HG02759 (cell line): ENCODE data around the gene CSNK2B.

Source experiments
- ATAC-seq: cut with Tn5 transposase; IDR thresholded peaks from one replicate; pipeline ENCODE4 v1.9.1; 2021; ENCODE audit warnings: mild to moderate bottlenecking, moderate library complexity; ENCODE audit not compliant: unreplicated experiment

CSNK2B gene

DNA sequence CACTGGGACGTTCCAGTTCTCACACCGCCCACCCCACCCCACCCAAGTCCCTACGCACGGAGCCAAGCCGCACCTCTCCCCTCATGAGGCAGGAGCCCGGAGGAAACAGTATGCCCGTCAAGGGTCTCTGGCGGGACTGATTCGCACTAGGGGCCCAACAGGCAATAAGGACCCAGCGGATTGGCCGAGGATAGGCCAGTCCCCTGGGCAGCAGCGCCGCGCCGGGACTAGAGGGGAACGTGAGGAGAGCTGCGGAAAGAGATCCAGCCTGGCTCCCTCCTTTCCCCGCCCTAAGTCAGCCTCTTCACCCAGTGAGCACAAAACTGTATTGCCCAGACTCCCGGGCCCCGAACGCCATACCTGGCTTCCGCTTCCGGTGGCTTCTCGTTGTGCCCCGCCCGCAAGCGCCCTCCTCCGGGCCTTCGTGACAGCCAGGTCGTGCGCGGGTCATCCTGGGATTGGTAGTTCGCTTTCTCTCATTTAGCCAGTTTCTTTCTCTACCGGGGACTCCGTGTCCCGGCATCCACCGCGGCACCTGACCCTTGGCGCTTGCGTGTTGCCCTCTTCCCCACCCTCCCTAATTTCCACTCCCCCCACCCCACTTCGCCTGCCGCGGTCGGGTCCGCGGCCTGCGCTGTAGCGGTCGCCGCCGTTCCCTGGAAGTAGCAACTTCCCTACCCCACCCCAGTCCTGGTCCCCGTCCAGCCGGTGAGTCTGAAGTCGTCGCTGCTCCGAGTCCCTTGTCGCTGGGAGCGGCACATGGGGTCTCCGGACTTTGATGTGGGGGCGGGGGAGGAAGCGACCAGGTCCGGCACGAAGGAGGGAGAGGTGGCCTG is at the start of gene CSNK2B:
Gene CSNK2B (plus strand): TSS at position 580 of the 836 bp plus-strand sequence. CDS start 752 bp downstream, outside the sequence.
- ATAC-seq: peak; percentile 80

DNA sequence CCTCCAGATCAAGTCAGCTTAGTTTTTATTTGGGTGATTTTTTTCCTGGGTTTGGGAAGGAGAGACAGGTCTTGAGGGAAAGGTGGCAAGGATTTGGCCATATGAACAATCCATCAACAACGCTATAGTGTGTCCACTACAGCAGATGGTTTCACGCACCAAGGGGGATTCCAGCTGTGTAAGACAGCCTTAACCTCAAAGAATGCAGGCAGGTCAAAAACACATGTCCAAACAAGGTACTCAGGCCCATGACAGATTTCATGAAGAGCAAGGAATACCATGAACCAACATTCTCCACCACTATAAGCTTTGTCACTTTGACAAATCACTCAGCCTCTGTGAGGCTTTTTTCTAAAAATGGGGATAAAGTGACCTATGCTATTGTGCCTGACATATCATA is 48.9 kb upstream of the CSNK2B start:
- ATAC-seq: no peak

DNA sequence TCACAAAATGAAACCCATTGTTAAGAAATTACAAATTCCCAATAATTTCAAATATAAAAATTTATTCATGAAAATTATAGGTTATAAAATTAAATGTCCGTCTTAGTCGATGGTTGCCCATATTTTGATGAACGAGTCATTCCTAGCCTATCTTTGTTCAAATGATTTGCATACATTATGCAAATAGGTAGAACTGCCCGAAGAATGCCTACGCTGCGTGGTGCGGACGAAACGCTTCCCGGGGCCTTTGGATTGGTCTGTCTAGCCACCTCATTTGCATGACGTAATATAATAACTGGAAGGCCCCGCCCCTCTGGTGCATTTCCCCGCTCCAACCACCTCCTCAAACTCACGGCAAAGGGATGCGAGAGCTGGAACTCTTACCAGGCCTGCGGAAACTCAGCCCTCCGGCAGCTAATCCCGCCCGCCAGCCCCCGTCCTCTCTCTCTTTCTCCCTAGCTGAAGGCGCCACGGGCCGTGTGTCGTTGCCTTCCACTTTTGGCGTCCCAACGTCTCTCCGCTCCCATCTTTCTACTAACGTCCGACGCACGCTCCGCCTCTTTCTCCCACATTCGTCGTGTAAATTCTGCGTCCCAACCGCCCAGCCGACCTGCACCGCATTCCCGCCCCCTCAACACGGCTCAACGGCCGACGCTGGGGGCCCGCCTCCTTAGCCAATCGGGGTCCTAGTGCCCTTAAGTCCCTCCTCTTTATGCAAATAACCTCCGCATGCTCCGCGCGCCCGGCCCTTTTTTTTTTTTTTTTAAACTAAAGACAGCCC is 45.9 kb upstream of the CSNK2B start:
- peak; percentile 81 for ATAC-seq

DNA sequence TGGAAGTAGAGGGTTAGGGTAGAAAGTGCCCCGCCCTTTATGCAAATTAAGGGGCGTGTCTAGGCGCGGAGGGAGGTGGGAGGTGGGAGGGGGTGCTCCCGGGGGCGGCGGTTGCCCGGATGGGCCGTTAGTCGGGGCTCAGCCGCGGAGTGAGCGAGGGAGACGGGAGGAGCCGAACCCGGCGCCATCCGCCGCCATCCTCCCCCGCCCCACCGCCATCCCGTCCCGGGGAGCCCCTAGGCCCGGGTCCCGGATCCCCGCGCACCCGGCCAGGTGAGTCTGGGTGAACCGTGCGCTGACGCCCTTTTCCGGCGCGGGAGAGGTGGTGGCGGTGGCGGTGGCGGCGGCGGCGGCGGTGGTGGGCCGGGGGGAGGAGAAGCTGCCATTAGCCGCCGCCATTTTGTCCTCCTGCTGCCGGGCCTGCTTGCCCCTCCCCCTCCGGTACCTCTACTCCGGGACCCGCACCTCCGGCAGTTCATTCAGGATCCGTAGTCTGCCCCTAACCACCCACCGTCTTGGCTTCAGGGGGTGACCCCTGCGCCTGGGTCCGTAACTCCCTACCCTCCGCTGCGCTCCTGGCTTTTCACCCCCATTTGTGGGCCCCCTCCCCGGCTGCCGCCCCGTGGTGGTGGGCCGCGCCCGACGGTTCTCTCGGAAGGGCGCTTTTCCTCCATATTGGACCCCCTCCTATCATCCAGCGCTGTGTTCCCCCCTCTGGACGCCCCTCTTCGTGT is 45.1 kb upstream of the CSNK2B start, which contains the start of gene PRRC2A:
Gene PRRC2A (plus strand): TSS at position 130 of the 734 bp plus-strand sequence. CDS start 2,075 bp downstream, outside the sequence.
- peak; percentile 71 for ATAC-seq

DNA sequence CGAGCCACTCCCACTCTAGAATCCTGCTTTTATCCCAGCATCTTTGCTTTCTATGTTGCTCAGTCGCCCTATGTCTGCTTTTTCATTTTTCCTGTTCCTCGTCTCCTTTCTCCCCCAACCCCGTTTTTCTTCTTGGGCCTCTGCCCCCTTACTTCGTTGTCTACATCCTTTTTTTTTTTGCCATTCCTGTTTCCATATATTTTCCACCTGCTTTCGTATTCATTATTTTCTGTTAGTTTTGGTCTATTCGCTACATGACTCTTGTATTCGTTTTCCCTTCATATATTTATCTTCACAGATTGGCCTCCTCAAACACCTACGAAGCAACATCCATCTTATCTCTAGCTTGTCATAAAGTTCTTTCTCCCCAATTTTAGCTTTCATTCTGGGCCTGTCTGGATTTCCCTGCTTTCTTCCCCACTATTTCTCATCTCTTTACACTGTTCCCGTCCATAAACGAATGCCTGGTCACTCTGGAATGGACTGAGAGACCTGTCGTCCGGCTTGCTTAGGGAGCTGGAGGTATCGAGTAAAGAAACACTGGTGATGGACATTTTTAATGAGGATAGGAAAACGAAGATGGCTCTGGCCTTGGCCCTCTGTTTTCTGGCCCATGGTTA is 44.5 kb upstream of the CSNK2B start:
- ATAC-seq: no peak

GRCh38 chr6:31621991-31622390 is 43.9 kb upstream of the CSNK2B start:
- no peak for ATAC-seq

- ATAC-seq: no peak
These were observed 43.2 kb upstream of the CSNK2B start for GRCh38 chr6:31622684-31623091.

DNA sequence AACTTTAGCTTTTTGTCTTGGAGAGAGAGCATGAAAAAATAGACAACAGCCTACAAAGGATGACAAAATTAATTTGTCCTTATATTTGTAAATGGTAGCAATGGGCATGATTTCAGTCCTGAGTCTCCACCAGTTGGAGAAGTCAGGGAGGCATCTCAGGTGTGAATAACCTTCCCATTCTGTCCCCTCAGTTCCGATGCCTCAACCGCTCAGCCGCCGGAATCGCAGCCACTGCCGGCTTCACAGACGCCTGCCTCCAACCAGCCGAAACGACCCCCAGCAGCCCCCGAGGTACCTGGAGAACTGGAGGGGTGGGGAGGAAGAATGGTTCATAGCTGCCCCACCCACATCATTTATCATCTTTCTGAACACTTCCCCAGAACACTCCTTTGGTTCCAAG is 41.8 kb upstream of the CSNK2B start:
- ATAC-seq: no peak

DNA sequence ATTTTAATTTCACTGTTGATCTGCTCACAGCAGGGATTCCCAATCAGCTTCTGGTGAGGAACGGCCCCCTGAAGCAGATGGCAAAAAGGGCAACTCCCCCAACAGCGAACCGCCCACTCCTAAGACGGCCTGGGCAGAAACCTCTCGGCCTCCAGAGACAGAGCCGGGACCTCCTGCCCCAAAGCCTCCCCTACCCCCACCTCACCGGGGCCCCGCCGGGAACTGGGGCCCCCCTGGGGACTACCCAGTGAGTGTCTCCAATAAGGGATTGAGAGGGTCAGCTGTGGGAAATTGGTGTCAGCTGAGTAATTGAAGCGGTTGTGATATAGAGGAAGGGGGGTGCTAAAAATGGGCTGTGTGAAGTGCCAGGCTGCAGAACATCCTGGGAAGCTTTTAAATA is 38.9 kb upstream of the CSNK2B start:
- no peak for ATAC-seq

- ATAC-seq: no peak
These were observed 38.1 kb upstream of the CSNK2B start for GRCh38 chr6:31627690-31628287.

DNA sequence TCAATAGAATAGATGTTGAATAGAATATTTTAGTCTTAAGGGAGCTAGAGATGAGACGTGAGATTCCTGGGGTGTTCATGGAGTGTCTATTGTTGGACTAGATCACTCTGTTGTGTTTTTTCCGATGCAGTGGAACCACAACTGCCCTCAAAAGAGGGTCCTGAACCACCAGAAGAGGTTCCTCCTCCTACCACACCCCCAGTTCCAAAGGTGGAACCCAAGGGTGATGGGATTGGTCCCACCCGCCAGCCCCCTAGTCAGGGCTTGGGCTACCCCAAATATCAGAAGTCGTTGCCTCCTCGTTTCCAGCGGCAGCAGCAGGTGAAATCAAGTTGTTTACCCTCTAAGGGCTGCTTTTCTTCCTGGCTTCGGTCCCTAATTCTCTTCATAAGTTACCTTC is 36.9 kb upstream of the CSNK2B start:
- ATAC-seq: no peak

GRCh38 chr6:31630177-31630934 is 35.5 kb upstream of the CSNK2B start:
- no peak for ATAC-seq

DNA sequence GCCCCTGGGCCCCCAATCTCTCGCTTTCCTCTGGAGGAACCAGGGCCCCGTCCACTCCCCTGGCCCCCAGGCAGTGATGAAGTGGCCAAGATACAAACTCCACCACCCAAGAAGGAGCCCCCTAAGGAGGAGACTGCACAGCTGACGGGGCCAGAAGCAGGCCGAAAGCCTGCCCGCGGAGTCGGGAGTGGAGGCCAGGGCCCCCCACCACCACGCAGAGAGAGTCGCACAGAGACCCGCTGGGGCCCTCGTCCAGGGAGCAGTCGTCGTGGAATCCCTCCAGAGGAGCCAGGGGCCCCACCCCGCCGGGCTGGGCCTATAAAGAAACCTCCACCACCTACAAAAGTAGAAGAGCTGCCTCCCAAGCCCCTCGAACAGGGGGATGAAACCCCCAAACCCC is 34.7 kb upstream of the CSNK2B start:
- no peak for ATAC-seq

DNA sequence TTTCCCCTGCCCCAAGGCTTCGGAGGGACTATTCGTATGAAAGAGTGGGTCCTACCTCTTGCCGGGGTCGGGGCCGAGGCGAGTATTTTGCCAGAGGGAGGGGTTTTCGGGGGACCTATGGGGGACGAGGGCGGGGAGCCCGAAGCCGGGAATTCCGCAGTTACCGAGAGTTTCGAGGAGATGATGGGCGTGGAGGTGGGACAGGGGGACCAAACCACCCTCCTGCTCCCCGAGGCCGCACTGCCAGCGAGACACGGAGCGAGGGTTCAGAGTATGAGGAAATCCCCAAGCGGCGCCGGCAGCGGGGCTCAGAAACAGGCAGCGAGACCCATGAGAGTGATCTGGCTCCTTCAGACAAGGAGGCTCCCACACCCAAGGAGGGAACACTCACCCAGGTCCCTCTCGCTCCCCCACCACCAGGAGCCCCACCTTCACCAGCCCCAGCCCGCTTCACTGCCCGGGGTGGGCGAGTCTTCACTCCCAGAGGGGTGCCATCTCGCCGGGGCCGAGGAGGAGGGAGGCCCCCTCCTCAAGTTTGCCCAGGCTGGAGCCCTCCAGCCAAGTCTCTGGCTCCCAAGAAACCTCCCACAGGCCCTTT is 34.1 kb upstream of the CSNK2B start:
- no peak for ATAC-seq

DNA sequence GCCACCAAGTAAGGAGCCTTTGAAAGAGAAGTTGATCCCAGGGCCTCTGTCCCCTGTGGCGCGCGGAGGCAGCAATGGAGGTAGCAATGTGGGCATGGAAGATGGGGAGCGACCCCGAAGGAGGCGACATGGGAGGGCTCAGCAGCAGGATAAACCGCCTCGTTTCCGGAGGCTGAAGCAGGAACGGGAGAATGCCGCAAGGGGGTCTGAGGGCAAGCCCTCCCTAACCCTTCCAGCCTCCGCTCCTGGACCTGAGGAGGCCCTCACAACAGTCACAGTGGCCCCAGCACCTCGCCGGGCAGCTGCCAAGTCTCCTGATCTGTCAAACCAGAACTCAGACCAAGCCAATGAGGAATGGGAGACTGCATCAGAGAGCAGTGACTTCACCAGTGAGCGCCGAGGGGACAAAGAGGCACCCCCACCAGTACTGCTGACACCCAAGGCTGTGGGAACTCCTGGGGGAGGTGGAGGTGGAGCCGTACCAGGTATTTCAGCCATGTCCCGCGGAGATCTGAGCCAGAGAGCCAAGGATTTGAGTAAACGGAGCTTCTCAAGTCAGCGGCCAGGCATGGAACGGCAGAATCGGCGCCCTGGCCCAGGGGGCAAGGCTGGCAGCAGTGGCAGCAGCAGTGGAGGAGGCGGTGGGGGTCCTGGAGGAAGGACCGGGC is 33.5 kb upstream of the CSNK2B start:
- ATAC-seq: no peak

DNA sequence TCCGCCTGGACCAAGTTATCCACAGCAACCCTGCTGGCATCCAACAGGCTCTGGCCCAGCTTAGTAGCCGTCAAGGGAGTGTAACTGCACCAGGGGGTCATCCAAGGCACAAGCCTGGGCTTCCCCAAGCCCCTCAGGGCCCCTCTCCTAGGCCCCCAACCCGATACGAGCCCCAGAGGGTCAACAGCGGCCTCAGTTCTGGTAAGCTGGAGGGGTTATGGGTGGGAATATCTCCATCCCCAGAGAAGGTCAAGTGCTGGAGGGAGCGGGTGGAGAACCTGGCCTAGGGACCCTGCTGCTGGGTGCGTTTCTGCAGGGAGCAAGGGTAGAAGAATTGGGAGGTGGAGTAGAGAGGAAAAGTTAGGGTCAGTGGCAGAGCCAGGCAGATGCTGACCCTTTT is 32.4 kb upstream of the CSNK2B start:
- ATAC-seq: no peak

GRCh38 chr6:31634131-31634530 is 31.7 kb upstream of the CSNK2B start:
- ATAC-seq: no peak

DNA sequence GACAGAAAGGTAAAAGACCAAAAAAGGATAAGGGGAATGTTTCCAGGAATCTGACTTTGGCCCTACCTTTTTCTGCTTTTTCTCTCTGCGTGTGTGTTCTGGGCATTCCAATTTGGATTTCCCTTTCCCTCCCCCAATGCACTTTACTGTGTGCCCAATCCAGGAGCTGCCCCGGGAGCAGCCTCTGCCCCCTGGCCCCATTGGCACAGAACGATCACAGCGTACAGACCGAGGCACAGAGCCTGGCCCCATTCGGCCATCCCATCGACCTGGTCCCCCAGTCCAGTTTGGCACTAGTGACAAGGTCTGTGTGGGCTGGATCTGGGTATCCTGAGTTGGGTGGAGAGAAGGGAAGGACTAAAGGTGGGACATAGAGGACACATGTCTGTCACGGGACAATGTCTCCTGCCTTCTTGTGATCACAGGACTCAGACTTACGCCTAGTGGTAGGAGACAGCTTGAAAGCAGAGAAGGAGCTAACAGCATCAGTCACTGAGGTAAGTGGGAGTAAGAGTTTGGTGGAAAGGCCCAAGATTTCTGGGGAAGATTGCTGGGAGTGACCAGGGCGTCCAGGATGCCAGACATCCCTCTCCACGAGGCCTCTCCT is 30.8 kb upstream of the CSNK2B start:
- ATAC-seq: no peak
